ENCODE measurements around the gene ZFY.

ZFY gene

GRCh38 chrY:3007967-3008366 is 72.8 kb downstream of the ZFY start:
- Histone ChIP-seq H3K79me2 (ENCODE audit: low read length) (peaks cover 14% of the 10 kb centered on the region; the same call in 1 of the 2 replicates), H3K4me3 (ENCODE audit: low read length) (no peak overlapping the region), H4K20me1 (ENCODE audit: insufficient read depth, low read length) (no peaks in the 10 kb centered on the region), H3K9me3 (ENCODE audit: insufficient read depth, low read length) (no peaks in the 10 kb centered on the region), H3K27me3 (ENCODE audit: low read depth, low read length) (no peaks in the 10 kb centered on the region), H3K4me2 (ENCODE audit: low read length) (no peak overlapping the region), H3K4me1 (ENCODE audit: low read length) (peaks cover 22% of the 10 kb centered on the region), H3K9ac (ENCODE audit: low read length) (no peak overlapping the region), H3K27ac (ENCODE audit: low read length) (no peak overlapping the region), H2AFZ (ENCODE audit: low read depth, low read length) (no peak overlapping the region), H3K36me3 (replicated peaks; ENCODE audit: low read depth, low read length) (no peaks in the 10 kb centered on the region)
- TF ChIP-seq, protein P1, sequence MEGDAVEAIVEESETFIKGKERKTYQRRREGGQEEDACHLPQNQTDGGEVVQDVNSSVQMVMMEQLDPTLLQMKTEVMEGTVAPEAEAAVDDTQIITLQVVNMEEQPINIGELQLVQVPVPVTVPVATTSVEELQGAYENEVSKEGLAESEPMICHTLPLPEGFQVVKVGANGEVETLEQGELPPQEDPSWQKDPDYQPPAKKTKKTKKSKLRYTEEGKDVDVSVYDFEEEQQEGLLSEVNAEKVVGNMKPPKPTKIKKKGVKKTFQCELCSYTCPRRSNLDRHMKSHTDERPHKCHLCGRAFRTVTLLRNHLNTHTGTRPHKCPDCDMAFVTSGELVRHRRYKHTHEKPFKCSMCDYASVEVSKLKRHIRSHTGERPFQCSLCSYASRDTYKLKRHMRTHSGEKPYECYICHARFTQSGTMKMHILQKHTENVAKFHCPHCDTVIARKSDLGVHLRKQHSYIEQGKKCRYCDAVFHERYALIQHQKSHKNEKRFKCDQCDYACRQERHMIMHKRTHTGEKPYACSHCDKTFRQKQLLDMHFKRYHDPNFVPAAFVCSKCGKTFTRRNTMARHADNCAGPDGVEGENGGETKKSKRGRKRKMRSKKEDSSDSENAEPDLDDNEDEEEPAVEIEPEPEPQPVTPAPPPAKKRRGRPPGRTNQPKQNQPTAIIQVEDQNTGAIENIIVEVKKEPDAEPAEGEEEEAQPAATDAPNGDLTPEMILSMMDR (IDR thresholded peaks at IDR 0.05; ENCODE audit: low read depth, low read length) = no peak
- no peak for TF ChIP-seq EZH2phosphoT487 (IDR thresholded peaks at IDR 0.05; ENCODE audit: low read depth)

DNA sequence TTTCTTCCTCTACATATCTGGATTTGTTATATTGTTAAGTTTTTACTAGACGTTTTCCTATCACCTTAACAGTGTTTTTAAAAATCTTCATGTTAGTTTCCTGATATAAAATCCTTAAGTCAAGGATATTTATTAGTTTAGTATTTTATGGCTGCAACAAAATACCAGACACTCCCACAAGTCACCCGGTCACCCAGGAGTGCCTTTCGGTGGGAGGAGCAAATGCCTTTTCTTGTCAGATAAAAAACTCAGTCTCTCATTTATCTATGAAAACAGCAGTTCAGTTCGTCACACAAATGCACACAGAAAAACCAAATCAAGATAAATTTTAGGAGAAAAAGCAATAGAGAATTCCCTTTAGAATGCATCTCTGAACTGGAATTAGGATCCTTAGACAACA is 77.0 kb downstream of the ZFY start:
- TF ChIP-seq, protein P1 (IDR thresholded peaks at IDR 0.05; ENCODE audit: low read depth, low read length) = no peak
- TF ChIP-seq EZH2phosphoT487 (IDR thresholded peaks at IDR 0.05; ENCODE audit: low read depth) = no peak
- peaks cover 4% of the 10 kb centered on the region; the same call in 1 of the 2 replicates for H3K79me2 ChIP-seq (ENCODE audit: low read length)
- H3K4me1 ChIP-seq (ENCODE audit: low read length) = peaks cover 12% of the 10 kb centered on the region
- no peaks in the 10 kb centered on the region for H3K9me3 ChIP-seq (ENCODE audit: insufficient read depth, low read length)
- no peaks in the 10 kb centered on the region for H3K36me3 ChIP-seq (replicated peaks; ENCODE audit: low read depth, low read length)
- no peak overlapping the region for H3K4me2 ChIP-seq (ENCODE audit: low read length)
- H3K4me3 ChIP-seq (ENCODE audit: low read length) = no peak overlapping the region
- no peak overlapping the region for H3K9ac ChIP-seq (ENCODE audit: low read length)
- H3K27ac ChIP-seq (ENCODE audit: low read length) = no peak overlapping the region
- H4K20me1 ChIP-seq (ENCODE audit: insufficient read depth, low read length) = no peaks in the 10 kb centered on the region
- H2AFZ ChIP-seq (ENCODE audit: low read depth, low read length) = no peak overlapping the region
- H3K27me3 ChIP-seq (ENCODE audit: low read depth, low read length) = no peaks in the 10 kb centered on the region

- H3K79me2 ChIP-seq (ENCODE audit: low read length) = peaks cover 8% of the 10 kb centered on the region; the same call in 1 of the 2 replicates
- peak overlapping the region; percentile 31 for H3K4me2 ChIP-seq (ENCODE audit: low read length)
- no peaks in the 10 kb centered on the region for H3K9me3 ChIP-seq (ENCODE audit: insufficient read depth, low read length)
- no peak overlapping the region for H3K9ac ChIP-seq (ENCODE audit: low read length)
- no peak overlapping the region for H2AFZ ChIP-seq (ENCODE audit: low read depth, low read length)
- TF ChIP-seq, protein P1 (IDR thresholded peaks at IDR 0.05; ENCODE audit: low read depth, low read length) = no peak
- no peak for TF ChIP-seq EZH2phosphoT487 (IDR thresholded peaks at IDR 0.05; ENCODE audit: low read depth)
- peak overlapping the region; percentile 28; the same call in 1 of the 2 replicates for H3K27ac ChIP-seq (ENCODE audit: low read length)
- no peak overlapping the region for H3K4me3 ChIP-seq (ENCODE audit: low read length)
- H3K36me3 ChIP-seq (replicated peaks; ENCODE audit: low read depth, low read length) = no peaks in the 10 kb centered on the region
- no peaks in the 10 kb centered on the region for H3K27me3 ChIP-seq (ENCODE audit: low read depth, low read length)
- H3K4me1 ChIP-seq (ENCODE audit: low read length) = peaks cover 37% of the 10 kb centered on the region
- no peaks in the 10 kb centered on the region for H4K20me1 ChIP-seq (ENCODE audit: insufficient read depth, low read length)
These were observed 81.4 kb downstream of the ZFY start for GRCh38 chrY:3016594-3016993.

- Histone ChIP-seq H3K4me3 (ENCODE audit: low read length) (no peak overlapping the region), H3K9me3 (ENCODE audit: insufficient read depth, low read length) (no peaks in the 10 kb centered on the region), H4K20me1 (ENCODE audit: insufficient read depth, low read length) (no peaks in the 10 kb centered on the region), H3K9ac (ENCODE audit: low read length) (peak overlapping the region; percentile 30; the same call in 1 of the 2 replicates), H2AFZ (ENCODE audit: low read depth, low read length) (no peak overlapping the region), H3K4me1 (ENCODE audit: low read length) (peaks cover 57% of the 10 kb centered on the region), H3K79me2 (ENCODE audit: low read length) (peaks cover 8% of the 10 kb centered on the region; the same call in 1 of the 2 replicates), H3K27ac (ENCODE audit: low read length) (no peak overlapping the region), H3K27me3 (ENCODE audit: low read depth, low read length) (no peaks in the 10 kb centered on the region), H3K36me3 (replicated peaks; ENCODE audit: low read depth, low read length) (no peaks in the 10 kb centered on the region), H3K4me2 (ENCODE audit: low read length) (peak overlapping the region; percentile 48)
- TF ChIP-seq, protein P1 (IDR thresholded peaks at IDR 0.05; ENCODE audit: low read depth, low read length) = no peak
- TF ChIP-seq EZH2phosphoT487 (IDR thresholded peaks at IDR 0.05; ENCODE audit: low read depth) = no peak
These were observed 83.4 kb downstream of the ZFY start for GRCh38 chrY:3018546-3018945.
